HepG2 (cell line): ENCODE data around the gene PSRC1. TPM values are rescaled to one million over a fixed set of nuclear protein-coding genes. Genes with fewer than 3 reads are reported as not detected.

Experiments used
- CENPBD1 ChIP-seq: sonication (generic); formaldehyde crosslinking; IDR thresholded peaks from 2 replicates; pipeline ENCODE4 v1.8.0; 2022; ENCODE audit warnings: missing genetic modification reagents, low read depth, mild to moderate bottlenecking, borderline replicate concordance
- E2F2 ChIP-seq: sonication (generic); formaldehyde crosslinking; IDR thresholded peaks from 2 replicates; pipeline ENCODE4 v1.4.0; 2020; ENCODE audit warnings: missing genetic modification reagents, borderline replicate concordance
- EHMT2 ChIP-seq: fragments of 200-600 bp; sonication (generic); IDR thresholded peaks from 2 replicates; pipeline ENCODE4 v1.7.0; 2017; ENCODE audit warnings: antibody characterized with exemption, low read depth, low read length, borderline replicate concordance
- HDAC2 ChIP-seq: sonication (generic); formaldehyde crosslinking; IDR thresholded peaks from 2 replicates; pipeline ENCODE4 v1.4.0; 2020; ENCODE audit warnings: missing genetic modification reagents
- NCOA1 ChIP-seq: sonication (generic); formaldehyde crosslinking; IDR thresholded peaks from 2 replicates; pipeline ENCODE4 v1.9.0; 2021; ENCODE audit warnings: missing genetic modification reagents
- NFKBIZ ChIP-seq: IDR thresholded peaks from 2 replicates; pipeline ENCODE4 v1.6.1; 2018; ENCODE audit warnings: missing genetic modification reagents, missing compliant biosample characterization
- PBX3 ChIP-seq: sonication (generic); formaldehyde crosslinking; IDR thresholded peaks from 2 replicates; pipeline ENCODE4 v1.8.1; 2023; ENCODE audit warnings: missing genetic modification reagents, inconsistent platforms, borderline replicate concordance
- RFX5 ChIP-seq: IDR thresholded peaks from 2 replicates; pipeline ENCODE4 v1.6.1; 2011; ENCODE audit warnings: low read depth, low read length, improper control_type of control experiment
- SP1 ChIP-seq, 2 experiments: fragments of 450-650 bp in 1 of 2; sonication (generic) in 1 of 2; formaldehyde crosslinking in 1 of 2; IDR thresholded peaks; 2 replicates each; pipeline versions ENCODE4 v1.4.0 to v1.6.1; 2016 to 2020; ENCODE audit warnings: missing genetic modification reagents in 1 of 2
- TOE1 ChIP-seq: sonication (generic); formaldehyde crosslinking; IDR thresholded peaks from 2 replicates; pipeline ENCODE4 v1.4.0; 2020; ENCODE audit warnings: mild to moderate bottlenecking, missing genetic modification reagents
- ZBTB37 ChIP-seq: sonication (generic); formaldehyde crosslinking; IDR thresholded peaks from 2 replicates; pipeline ENCODE4 v1.4.0; 2020; ENCODE audit warnings: mild to moderate bottlenecking, missing genetic modification reagents
- ZNF274 ChIP-seq: sonication (generic); formaldehyde crosslinking; IDR thresholded peaks from 2 replicates; pipeline ENCODE4 v1.5.1; 2020; ENCODE audit warnings: mild to moderate bottlenecking, missing genetic modification reagents
- ZNF646 ChIP-seq: sonication (generic); formaldehyde crosslinking; IDR thresholded peaks from 2 replicates; pipeline ENCODE4 v1.9.0; 2021; ENCODE audit warnings: mild to moderate bottlenecking, missing genetic modification reagents
- ZNF768 ChIP-seq: sonication (generic); formaldehyde crosslinking; IDR thresholded peaks from 2 replicates; pipeline ENCODE4 v1.4.0; 2020; ENCODE audit warnings: missing genetic modification reagents
- polyA plus RNA-seq, 8 experiments: library from polyadenylated mRNA; depleted of rRNA in 3 of 8; stranded (reverse) in 7 of 8; unstranded in 1 of 8; fragments of >200 nt; fragmentation: Illumina TruSeq in 4 of 8; extraction: Trizol in 4 of 8; gene quantifications; 2 replicates each; pipeline versions ENCODE4 v1.2.1 to v1.2.3, GENCODE V29; 2011 to 2016; ENCODE audit warnings: low read depth in 4 of 8, missing spikeins in 1 of 8, mixed read lengths in 1 of 8; ENCODE audit not compliant: insufficient read depth in 1 of 8
- total RNA-seq, 5 experiments: library from RNA; depleted of rRNA; stranded (reverse); fragments of >200 nt; fragmentation: Illumina TruSeq; extraction: Trizol; gene quantifications; 2 replicates each; pipeline ENCODE4 v1.2.3, GENCODE V29; 2016; ENCODE audit warnings: low read depth in 1 of 5

Gene PSRC1
- total and polyA plus RNA-seq, 2 of the 13 experiments (the other 11 are each of a cell fraction or from before 2014, with no cell fraction given), result 28.6 to 30.3 TPM

- TF ChIP-seq ZBTB37 (CRISPR knock-in tag) (no peak), ZNF646 (no peak), HDAC2 (CRISPR knock-in tag) (no peak; the same call in none of the 2 replicates), E2F2 (CRISPR knock-in tag) (no peak; the same call in 1 of the 2 replicates), PBX3 (CRISPR knock-in tag) (no peak), CENPBD1 (CRISPR knock-in tag) (no peak), SP1 (IDR thresholded peaks at IDR 0.05) (no peak), SP1 (CRISPR knock-in tag; IDR thresholded peaks at IDR 0.05) (0 out of 2 replicates have a peak, but pooled peaks have one; percentile 4), ZNF768 (CRISPR knock-in tag) (no peak), ZNF274 (CRISPR knock-in tag) (peak; percentile 86), EHMT2 (0 out of 2 replicates have a peak, but pooled peaks have one; percentile 61), RFX5 (peak; percentile 57; the same call in 1 of the 2 replicates), TOE1 (no peak), NFKBIZ (no peak; the same call in 1 of the 2 replicates), NCOA1 (CRISPR knock-in tag) (no peak)
Observed at GRCh38 chr1:109298666-109299557, 16.0 kb upstream of the PSRC1 start (continued).
